ENCODE measurements around the gene ABCC1.

DNA sequence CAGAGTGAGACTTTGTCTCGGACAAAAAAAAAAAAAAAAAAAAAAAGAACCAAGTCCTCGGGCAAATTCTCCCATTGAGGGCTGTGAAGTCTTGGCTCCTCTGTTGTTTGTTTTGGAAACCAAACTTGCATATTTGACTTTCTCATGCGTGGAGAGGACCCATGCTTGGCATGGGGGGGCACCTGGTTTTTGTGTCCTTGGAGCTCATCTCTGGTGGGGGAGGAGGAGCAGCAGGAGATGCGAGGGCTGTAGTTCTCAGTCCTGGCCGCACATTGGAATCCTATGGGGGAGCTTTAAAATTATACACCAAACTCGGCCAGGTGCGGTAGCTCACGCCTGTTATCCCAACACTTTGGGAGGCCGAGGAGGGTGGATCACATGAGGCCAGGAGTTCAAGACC lies 199.3 kb downstream of the ABCC1 start:
- TF ChIP-seq, protein P1, sequence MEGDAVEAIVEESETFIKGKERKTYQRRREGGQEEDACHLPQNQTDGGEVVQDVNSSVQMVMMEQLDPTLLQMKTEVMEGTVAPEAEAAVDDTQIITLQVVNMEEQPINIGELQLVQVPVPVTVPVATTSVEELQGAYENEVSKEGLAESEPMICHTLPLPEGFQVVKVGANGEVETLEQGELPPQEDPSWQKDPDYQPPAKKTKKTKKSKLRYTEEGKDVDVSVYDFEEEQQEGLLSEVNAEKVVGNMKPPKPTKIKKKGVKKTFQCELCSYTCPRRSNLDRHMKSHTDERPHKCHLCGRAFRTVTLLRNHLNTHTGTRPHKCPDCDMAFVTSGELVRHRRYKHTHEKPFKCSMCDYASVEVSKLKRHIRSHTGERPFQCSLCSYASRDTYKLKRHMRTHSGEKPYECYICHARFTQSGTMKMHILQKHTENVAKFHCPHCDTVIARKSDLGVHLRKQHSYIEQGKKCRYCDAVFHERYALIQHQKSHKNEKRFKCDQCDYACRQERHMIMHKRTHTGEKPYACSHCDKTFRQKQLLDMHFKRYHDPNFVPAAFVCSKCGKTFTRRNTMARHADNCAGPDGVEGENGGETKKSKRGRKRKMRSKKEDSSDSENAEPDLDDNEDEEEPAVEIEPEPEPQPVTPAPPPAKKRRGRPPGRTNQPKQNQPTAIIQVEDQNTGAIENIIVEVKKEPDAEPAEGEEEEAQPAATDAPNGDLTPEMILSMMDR (IDR thresholded peaks at IDR 0.05; ENCODE audit: low read depth, low read length) = no peak
- TF ChIP-seq EZH2phosphoT487 (IDR thresholded peaks at IDR 0.05; ENCODE audit: low read depth) = no peak
